GM18909 (cell line): Measurements from ENCODE around the gene NDUFAF2.

Source experiments
- ATAC-seq: cut with Tn5 transposase; IDR thresholded peaks from one replicate; pipeline ENCODE4 v1.9.1; 2021; ENCODE audit warnings: mild to moderate bottlenecking; ENCODE audit not compliant: unreplicated experiment, poor library complexity

The NDUFAF2 gene

DNA sequence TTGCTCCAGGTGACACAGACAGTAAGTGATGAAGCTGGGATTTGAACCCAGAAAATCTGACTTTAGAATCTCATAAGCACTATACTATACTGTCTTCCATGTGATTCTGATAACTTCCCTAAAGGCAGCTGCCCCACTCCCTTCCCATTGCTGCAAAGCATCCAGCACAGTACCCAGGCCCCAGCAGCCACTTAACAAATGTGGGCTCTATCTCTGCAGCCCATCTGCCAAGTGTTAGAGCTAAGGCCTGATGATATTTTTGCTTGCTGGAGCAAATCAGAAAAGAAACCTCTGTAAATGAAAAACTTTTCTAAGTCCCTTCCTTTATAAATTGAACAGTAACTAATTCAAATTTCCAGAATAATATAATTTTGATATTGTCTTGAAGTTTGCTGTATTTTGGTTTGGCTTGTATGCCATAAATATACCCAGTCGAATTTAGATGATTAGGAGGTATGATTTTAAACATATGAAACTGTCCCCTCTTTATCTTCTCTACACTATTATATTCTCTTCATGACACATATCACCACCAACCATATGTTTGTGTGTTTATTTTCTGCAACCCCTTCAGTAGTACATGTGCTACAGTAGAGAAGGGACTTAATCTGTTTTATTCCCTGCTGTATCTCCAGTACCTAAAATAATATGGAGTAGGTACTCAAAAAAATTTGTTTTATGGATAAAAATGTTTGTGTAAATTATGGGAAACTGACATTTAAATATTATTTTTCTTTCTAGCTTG lies 153.4 kb downstream of the NDUFAF2 start:
- ATAC-seq: no peak

- no peak for ATAC-seq
These were observed 155.4 kb downstream of the NDUFAF2 start for GRCh38 chr5:61100437-61100836.

- no peak for ATAC-seq
These were observed 169.4 kb downstream of the NDUFAF2 start for GRCh38 chr5:61114441-61114840.

DNA sequence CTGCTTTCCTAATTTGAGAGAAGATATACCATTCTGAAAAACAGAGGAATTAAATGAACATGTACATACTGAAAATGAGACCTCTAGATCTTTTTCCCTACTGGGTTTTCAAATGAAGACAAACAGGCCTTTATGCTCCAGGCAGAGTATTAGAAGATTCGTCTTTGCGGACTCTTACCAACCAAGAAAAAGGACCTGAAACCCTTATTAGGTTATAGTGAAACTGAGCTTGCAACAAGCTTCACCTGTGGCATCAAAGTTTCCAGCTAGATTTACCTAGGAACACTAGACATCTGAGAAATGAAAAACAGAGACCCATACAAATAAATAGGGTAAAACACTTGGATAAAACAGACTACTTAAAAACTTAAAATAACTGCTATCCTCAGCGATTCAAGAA lies 171.0 kb downstream of the NDUFAF2 start:
- ATAC-seq: no peak

DNA sequence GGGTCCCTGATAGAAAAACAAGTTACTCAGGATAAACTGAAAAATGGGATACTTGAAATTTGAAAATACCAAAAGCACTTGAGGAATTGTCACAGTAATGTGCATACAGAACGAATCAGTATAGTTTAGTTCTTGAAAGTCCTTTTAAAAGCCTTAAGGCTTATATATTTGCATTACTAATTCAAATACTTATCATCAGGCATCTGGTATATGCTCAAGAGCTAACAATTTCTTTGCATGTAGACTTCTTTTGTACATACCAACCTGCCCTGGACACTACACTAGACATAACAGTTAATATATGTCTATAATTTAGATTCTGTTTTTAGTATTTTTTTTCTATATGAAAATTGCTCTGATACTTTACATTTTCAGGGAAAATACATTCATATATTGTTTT lies 174.1 kb downstream of the NDUFAF2 start:
- no peak for ATAC-seq

DNA sequence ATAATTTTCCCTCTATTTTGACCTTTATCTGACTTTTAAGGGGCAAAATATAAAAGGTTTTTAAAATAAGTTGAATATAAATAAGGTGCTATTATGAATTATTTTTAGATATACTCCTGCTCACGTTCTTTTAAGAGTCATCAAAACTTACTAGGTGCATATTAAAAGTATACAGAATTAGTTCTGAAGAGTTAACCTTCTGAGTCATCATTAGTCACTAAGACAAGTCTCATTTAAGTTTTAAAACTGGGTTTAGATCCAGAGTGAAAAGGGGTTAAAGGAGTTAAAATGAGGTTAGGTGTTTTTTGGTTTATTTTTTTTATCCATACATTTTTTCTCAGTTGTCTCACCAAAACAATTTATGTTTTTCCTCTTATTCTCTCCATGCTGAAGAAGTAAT lies 175.5 kb downstream of the NDUFAF2 start:
- no peak for ATAC-seq

DNA sequence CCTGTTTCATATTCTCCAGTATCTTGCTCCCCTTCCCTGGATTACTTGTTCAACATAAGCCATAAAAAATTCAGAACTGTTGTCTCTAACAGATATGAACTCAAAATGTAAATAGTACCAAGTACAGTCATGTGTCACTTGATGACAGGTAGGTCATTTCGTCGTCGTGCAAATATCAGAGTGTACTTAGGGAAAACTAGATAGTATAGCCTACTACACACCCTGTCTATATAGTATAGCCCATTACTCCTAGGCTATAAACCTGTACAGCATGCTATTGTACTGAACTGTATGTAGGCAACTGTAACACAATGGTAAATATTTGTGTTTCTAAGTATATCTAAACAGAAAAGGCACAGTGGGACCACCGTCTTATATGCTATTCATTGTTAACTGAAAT lies 178.1 kb downstream of the NDUFAF2 start:
- ATAC-seq: no peak

DNA sequence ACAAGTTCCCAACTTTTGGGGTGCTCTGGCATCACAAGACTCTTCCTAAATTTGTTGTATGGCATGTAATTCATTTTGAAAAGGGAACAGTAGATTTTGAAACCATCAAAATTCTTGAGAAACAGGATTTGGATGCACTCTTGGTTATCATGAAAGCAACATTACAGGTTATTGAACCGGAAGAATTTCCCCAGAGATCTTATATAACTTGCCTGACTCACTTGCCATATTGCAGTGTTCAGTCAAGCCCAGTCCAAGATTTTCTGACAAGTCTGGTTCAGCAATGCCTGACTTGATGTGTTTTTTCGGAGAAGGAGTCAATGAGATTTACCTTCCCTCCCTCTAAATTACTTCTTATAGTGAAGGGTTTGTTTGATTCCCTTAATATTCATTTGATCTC lies 185.3 kb downstream of the NDUFAF2 start:
- no peak for ATAC-seq

GRCh38 chr5:61132559-61132958 lies 187.6 kb downstream of the NDUFAF2 start:
- no peak for ATAC-seq

GRCh38 chr5:61137835-61138234 lies 192.8 kb downstream of the NDUFAF2 start:
- no peak for ATAC-seq

- no peak for ATAC-seq
These were observed 194.3 kb downstream of the NDUFAF2 start for GRCh38 chr5:61139094-61139873.

GRCh38 chr5:61139931-61140330 lies 194.9 kb downstream of the NDUFAF2 start:
- no peak for ATAC-seq

DNA sequence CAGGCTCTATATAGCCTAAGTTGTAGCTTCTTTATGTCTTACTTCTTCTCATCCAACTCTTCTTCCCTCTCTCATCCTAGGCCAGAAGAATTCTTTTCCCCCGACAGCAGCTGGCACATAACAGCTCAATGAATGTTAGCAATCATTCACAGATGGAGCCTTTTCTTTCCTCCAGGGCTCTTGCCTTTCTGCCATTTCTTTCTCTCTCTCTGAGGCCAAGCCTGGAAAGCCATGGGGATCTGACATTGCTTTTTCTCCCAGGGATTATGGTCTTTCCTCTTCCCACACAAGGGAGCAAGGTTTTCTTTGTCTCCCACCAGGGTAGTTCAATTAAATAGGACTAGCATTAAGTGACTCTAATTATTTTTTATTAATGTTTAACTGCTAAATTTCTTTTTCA lies 196.8 kb downstream of the NDUFAF2 start:
- ATAC-seq: no peak

GRCh38 chr5:61142391-61142790 lies 197.4 kb downstream of the NDUFAF2 start:
- no peak for ATAC-seq

DNA sequence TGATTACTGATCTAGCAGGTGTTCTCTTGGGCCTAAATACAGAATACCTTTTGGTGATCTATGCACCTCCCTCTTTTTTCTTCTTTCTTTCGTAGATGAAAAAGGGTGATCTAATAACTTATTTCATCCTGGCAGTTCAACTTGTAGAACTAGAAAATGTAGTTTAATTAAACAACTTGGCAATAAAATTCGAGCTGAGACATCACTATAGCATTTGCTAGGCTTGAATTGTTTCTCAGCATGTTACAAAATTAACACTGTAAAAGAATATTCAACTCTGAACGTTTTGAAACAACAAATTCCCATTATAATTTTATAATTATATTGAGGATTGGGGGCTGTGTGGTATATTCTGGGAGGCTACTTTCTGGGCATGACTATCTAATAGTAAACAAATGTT lies 197.8 kb downstream of the NDUFAF2 start:
- no peak for ATAC-seq

DNA sequence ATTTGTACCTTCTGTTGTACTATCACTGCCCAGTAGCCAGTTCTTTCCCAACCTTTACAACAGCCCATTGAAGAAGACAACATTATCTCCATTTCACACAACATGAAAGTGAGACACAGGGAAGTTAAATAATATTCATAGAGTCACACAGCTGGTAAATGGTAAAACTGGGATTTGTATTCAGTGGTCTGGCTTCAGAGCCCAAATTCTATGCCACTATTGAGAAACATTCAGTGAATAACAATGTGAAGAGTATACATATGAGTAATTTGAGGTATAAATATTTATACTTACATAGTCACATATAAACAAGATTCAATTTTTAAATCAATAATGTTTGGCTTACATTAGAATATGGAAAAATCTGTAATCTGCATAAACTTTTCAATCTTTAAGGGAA lies 203.5 kb downstream of the NDUFAF2 start:
- ATAC-seq: no peak

DNA sequence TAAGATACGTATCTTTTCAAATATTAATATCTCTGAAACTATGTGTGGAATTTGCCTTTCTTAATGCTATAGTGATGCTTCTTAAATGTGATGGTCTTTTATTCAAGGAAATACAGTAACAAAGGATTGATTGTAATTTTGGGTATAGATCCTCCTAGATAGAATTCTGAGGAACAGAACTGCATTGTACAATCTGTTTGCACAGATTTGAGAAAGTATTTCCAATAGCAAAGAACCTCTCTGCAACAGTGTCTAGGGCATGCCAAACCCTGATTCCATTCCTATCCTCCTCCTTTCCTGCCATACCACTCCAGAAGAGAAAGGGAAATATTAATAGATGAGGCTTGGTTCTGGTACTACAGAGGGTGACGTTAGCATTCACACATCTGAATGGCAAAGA lies 206.9 kb downstream of the NDUFAF2 start:
- ATAC-seq: no peak

GRCh38 chr5:61159070-61159469 lies 214.1 kb downstream of the NDUFAF2 start:
- no peak for ATAC-seq

DNA sequence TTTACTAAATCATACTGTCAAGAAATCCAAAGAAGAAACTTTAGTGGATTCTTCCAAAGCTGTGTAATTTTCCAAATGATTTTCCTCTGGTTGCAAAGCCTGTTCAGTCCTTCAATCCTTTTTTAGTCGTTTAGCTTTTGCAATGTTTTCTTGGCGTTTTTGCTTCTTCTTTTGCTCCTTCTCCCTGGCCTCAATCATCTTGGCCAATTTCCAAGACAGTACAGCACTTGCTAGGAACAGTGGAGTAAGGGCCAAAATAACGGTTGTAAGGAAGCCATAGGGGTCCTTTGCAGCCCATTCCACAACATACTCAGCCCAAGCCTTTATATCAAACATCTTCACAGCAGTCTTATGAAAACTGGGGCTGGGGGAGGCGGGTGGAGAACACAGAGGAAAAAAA lies 214.8 kb downstream of the NDUFAF2 start:
- ATAC-seq: no peak

DNA sequence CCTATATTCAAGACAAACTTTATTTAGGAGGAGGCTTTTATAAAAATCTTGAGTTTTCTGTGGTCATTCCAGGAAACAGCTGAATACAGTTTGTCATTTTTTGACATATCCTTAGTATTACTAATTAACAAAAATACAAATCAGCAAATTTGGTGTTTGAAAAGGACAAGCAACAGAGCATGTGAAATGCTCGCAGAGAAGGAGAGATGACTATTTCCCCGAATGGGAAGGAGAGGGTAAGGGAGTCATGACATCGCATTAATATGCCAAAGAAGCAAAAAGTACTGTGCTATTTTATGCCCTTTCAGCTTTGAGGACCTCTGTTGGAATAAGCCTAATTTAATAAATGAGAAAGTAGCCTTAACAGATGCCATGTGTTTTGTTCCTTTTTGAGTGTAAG lies 215.5 kb downstream of the NDUFAF2 start:
- no peak for ATAC-seq

GRCh38 chr5:61162010-61162831 lies 217.2 kb downstream of the NDUFAF2 start, which contains the start of gene SMIM15:
TSS of gene SMIM15 (minus strand) at chr5:61162468. CDS start at chr5:61160171, 2,297 bp downstream.
- peak; percentile 98 for ATAC-seq
